HG03521 (cell line): Measurements from ENCODE around the gene TBX19.

Experiments
- ATAC-seq: cut with Tn5 transposase; IDR thresholded peaks from one replicate; pipeline ENCODE4 v1.9.1; 2021; ENCODE audit warnings: mild to moderate bottlenecking, moderate library complexity; ENCODE audit not compliant: unreplicated experiment

TBX19 gene

DNA sequence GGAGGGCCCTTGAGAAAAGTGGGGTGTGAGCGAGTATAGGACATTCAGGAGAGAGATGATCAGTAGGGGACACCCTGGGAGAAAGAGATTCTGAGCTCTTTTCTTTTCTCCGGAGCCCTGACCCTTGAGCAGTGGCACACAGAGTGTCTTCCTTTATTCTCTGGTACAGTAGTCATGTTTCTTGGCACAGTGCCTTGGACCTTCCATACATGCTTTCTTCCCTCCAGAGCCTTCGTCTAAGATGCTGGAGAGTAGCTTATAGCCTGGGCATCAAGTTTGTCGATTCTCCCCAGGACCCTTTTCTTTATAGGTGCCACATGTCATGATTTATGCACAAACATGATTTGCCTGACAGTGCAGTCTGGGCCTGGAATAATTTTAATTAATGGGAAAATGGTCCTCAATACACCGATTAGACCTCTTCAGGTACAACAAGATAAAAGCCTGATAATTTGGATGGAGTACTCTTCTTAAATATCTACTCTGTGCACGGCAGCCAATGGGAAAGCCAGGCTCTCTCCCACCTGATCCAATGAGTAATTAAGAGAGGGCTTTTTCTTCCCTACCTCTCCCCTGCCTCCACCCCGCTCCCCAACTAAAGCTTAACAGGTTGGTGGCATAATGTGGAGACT is at the start of gene TBX19:
TSS of gene TBX19 (plus strand) at position 582 of the 632 bp plus-strand sequence. CDS start 214 bp downstream, outside the sequence.
- ATAC-seq: no peak

DNA sequence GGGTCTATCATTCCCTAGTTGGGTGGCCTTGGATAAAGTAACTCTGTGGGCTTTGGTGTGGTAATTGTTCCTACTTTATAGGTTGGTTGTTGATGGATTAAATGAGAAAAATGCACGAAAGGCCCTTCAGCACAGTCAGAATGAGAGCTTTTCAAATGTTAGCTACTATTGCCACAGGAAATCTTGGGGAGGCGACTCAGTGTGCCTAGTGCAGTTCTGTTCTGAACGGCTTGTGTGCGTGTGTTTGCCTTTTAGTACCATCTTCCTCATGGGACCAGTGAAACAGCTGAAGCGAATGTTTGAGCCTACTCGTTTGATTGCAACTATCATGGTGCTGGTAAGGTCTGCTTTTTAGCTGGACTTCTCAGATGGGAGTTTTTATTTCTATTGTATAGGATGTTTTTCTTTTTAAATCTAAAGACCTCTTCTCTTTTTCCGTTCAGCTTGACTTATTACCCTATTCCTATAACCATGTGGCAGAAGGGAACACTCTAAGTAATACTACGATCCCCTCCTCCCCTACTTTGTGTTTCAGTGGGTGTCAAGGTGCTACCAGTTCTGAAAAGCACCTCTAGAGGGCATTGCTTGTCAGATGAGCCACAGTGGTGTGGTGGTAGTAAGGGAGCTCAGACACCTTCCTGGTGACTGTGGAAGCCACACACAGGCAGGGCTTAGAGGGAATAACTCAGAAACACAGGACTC is 45.7 kb upstream of the TBX19 start:
- peak; percentile 83 for ATAC-seq

DNA sequence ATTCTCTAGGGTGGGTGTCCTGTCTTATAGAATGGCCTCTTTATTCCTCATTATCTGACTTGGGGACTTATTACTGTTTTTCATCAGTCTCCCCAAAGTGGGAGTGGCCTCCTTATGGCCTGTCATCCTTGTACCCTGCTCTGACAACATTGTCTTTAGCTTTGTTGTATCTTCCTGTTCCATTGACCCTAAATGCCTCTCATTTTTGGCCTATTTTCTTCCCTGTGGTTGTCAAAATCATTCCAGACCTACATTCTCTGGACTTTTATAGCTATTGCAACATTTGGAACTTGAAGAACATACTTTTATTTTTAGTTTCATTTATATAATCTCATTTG is 45.2 kb upstream of the TBX19 start:
- ATAC-seq: no peak

DNA sequence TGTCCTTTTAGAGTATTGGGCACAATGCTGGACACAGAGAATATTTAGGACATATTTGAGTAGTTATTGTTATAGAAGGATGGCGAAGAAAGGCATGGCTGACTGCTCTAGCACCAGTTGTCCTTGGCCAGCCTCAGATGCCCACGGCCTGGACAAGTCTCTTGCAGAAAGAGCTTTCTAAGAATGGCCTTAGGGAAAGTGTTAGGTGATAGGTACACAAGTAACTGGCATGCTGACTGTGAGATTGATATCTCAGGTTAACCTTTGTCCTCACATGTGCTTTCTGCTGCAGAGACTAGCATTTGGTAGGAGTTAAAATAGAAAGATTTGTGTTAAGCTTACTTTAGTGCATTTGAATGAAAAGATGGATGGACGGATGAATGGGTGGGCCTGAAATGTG is 44.7 kb upstream of the TBX19 start:
- ATAC-seq: no peak

DNA sequence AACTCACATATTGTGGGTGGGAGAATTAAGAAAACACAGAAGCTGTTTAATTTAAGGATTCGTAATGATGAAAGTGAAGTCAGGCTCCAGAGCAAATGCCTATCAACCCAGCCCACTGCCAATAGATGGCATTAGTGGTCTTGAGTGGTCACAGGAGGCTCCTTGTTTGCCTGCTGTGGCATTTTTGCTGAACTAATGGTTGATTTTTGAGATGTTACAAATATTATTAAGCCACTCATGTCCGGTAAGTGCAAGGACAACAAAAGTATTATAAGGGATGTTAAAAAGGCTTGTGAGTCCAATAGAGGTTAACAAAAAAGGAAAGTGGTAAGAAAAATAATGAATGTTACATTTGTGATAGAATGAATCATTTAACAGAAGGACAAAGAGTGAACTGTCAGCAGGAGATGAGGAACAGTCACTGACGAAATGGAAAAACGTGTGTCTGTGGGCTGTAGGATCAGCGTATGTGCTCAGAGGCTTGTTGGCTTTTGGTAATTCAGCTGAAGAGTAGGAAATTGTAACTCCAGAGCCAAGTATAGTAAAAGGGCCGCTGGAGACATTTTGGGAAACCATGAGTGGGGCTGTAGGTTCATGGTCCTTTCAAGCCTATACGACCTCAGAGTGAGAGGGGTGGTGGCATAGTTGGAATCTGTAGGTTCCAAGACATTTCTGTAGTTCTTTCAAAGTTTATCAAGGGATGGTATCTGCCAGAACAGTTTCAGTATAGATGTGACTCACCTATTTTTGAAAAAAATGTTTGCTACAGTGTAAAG is 43.7 kb upstream of the TBX19 start:
- ATAC-seq: no peak

DNA sequence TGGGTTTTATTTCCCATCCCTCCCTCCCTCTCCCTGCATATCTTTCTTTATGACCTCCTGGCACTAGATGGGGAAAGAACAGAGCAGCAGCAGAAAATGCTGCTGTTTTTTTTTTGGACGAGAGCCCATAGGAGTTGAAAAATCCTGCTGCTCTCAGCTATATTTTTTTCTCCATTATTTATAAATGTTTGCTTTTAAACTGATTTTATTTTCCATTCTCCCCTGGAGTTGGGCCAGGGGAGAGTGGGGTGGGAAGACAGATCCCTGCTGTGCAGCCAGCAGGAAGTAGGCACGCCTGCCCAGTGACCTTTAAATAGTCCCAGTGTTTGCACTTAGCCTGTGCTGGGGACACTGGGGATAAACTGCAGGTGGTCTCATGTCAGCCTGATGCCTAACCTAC is 37.5 kb upstream of the TBX19 start:
- ATAC-seq: no peak

DNA sequence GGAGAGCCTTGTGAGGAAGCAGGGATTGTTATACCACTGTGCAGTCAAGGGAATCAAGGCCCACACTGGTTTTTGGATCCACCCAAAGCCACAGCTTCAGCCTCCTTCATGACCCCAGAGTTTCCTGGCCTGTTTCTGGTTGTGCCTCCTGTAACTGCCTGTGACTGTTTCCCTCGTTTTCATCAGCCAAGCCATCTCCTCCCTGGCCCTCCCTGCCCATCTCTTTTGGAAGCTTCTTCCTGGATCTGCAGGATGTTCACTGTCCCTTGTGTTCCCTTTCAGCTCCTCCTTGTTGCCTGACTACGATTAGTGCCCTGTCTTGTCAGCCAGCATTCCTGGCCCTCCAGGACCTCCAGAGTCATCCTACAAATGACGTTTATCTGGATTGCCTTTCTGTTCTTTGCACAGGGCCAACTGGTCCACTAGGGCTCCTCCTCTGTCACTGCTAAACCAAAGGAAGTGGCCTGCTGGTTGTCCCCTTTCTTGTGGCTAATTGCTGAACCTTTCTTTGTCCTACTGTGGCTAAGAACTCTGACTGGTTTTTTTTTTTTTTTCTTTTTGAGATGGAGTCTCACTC is 37.0 kb upstream of the TBX19 start:
- no peak for ATAC-seq

DNA sequence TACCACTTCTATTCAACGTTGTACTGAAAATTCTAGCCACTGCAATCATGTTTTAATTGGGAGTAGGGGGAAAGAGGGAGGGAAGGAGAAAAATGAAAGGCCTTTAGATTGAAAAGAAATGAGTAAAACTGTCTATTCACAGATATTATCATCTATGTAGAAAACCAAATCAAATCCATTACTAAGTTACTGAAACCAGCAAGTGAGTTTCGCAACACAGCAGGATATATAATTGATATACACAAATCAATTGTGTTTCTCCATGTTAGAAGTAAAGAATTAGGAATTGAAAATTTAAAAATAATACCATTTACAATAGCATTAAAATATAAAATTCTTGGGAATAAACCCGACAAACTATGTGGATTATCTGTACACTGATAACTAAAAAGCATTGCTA is 35.6 kb upstream of the TBX19 start:
- ATAC-seq: no peak

DNA sequence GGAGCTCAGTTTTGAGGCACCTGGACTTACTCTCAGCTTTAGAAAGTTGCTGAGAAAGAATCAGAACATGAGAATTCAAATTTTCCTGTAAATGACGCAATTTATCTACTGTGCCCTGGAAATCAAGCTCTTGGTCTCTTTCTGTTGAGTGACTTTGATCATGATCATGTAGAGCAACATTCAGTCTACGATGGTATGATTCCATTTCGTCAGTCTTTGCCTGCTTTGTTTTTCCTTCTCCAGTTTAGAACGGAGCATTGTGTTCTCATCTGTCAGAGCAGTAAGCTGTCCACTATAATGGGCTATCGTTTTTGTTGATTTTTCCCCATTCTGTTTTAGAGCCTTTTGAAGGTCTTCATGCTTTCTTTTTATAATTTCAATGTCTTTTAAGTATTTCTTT is 34.2 kb upstream of the TBX19 start:
- ATAC-seq: no peak

DNA sequence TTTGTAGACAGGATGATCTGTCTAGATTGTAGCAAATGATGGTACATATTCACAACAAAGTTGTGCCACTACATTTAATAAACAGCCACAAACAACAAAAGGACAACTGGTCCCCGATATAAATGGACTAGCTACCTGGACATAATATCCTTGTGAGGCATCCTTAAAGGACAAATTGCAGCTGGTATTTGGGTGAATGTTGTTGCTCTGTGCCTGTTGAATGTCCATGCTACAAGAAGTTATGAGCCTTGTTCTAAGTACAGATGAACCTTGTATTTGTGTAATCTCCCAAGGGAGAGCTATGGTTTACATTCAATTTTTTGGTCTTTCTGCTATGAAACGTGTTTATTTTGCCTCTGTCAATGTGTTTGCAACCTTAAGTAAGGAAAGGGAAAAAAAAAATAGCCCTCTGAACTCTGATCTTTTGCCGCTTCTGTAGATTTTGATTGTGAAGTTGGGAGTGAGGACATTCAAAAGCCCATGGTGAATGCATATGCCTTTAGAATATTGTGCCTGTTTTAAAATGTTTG is 28.4 kb upstream of the TBX19 start:
- ATAC-seq: no peak

DNA sequence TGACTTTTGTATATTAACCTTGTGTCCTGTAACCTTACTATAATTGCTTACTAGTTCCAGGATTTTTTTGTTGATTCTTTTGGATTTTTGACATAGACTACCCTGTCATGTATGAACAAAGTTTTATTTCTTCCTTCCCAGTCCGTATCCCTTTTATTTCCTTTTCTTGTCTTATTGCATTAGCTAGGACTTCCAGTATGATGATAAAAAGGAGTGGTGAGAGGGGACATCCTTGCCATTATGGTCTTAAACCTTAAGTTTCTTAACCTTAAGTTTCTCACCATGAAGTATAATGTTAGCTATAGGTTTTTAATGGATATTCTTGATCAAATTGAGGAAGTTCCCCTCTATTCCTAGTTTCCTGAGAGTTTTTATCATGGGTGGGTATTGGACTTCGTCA is 24.5 kb upstream of the TBX19 start:
- no peak for ATAC-seq

DNA sequence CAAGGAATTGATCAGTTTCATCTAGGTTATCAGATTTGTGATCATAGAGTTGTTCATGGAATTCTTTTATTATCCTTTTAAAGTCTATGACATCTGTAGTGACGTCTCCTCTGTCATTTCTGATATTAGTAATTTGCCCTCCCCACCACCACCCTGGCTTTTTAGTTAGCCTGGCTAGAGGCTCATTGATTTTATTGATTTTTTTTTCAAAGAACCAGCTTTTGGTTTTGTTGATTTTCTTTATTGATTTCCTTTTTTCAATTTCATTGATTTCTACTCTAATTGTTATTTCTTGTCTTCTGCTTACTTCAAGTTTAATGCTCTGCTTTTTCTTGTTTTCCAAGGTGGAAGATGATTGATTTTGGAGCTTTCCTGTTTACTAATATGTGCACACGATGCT is 23.3 kb upstream of the TBX19 start:
- no peak for ATAC-seq

DNA sequence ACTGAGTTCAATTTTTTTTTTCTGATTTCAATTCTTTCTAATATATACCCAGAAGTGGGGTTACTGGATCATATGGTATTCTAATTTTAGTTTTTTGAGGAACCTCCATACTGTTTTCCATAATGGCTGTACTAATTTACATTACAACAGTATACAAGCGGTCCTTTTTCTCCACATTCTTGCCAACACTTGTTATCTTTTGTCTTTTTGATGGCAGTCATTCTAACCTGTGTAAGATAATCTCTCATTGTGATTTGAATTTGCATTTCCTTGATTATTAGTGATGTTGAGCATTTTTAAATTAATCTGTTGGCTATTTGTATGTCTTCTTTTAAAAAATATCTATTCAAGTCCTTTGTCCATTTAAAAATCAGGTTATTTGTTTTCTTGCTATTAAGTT is 21.1 kb upstream of the TBX19 start:
- no peak for ATAC-seq

DNA sequence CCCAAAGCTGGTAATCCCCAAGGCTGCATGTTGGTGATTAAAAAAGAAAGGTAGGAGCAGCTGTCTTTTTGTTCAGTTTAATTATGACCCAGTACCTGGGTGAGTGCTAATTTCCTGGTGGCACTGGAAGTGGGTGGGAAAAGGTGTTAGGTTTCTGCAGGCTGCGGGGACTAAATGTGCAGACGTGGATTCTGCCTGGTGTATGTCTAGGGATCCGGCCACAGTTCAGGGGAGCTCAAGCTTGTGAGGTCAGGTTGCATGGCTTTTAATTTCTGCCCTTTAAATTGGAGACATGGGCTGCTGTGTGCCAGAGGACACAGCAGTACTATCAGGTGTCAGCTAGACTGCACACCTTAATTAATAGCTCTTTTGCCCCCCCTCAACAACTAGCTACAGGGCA is 20.3 kb upstream of the TBX19 start:
- no peak for ATAC-seq

DNA sequence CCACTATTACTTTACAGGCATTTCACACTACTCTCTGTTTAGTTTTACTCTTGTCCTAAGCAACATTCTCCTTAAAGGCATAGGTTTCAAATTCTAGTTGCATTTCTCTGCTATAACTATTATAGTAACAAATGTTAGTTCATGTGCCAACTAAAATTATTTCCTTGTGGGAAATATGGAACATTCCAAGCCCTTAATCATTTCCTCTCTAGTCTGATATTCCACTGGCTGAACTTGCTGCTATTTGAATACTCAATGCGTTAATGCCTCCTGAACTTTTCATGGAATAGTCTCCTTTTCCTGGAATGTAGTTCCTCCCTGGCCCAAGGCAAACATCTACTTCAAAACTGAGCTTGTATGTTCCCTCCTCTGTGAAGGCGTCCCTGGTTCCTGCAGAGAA is 19.3 kb upstream of the TBX19 start:
- ATAC-seq: no peak

DNA sequence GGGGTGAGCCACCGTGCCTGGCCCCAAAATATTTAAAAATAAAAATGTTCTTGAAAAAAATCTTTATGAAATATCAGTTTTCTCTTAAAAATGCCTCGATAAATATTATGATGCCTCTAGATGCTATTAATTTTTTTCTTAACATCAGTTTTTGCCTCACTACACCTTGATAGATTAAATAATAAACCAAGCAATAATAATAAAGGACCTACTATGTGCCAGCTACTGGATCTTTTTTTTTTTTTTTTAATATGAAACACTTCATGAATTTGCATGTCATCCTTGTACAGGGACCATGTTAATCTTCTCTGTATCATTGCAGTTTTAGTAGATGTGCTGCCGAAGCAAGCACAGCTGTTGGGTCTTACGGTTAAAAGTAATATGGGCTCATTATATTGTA is 17.5 kb upstream of the TBX19 start:
- ATAC-seq: no peak

DNA sequence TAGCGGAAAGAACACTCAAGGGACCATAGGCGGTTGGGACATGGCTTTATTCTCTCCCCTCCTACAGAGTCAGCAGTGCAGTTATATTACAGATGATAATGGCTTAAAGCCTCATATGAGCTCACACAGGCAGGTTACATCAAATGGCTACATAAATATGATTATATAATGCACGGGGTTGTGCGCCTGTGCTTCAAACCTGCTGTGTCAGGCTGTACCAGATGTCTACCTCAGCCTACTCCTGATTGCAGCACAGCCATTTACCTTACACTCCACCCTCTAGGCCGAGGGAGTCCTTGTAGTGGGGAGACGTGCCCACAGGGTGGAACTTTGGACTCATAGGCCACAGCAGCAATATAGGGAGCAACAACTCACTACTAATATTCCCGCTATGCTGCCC is 16.4 kb upstream of the TBX19 start:
- no peak for ATAC-seq

DNA sequence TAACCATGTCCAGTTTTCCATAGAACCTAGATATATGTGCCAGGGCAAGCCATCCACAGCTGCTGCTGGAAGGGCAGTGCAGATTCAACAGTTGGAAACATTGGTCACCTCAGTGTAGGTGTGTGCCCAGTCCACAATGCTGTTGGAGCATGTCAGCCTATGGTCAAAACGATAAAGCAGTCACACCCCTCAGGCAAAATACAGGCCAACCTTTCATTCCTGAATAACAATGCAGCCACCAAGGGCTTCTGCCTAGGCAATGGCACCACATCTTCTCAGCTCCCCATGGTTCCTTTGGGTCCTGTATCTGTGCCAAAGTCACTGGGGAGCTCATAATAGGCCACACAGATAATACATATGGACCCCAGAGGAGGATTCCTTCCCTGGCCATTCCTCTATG is 15.1 kb upstream of the TBX19 start:
- ATAC-seq: no peak

DNA sequence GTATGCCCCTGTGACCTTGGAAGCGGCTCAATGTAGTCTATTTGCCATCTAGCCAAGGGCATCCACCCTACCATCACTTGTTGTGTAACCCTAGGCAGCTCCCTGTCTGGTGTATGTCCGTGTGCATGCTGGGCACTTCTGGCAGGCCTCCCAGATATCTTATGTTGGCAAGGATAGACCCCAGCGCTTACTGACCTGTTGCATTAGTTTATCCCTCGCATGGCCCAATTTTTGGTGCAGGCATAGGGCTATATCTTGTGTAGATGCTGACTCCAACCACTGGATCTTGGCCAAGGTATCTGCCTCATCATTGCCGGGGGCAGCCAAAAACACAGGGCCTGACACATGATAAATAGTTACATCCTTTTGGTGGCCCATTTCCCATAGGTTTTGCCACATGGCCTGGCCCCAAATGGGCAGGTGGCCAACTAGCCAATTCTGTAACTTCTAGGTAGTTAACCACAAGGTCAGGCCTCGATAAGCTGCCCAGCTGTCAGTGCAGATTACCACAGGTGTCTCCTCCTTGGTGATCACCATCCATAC is 14.0 kb upstream of the TBX19 start:
- no peak for ATAC-seq

DNA sequence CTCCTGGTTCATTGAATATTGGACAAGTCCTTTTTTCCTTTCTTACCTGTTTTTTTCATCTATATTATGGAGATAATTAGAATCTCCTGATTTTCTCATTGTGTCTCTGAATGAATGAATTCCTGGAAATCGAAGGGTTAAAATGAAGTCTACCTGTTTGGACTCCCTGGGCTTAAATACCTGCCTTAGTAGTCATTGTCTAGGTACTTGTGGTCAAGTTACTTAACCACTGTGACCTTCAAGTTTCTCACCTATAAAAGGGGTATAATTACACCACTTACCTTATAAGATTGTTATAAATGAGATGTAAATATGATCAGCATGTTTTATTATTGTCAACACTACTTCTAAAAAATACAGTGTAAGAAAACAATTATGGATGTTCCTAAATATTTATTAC is 9.0 kb upstream of the TBX19 start:
- no peak for ATAC-seq

DNA sequence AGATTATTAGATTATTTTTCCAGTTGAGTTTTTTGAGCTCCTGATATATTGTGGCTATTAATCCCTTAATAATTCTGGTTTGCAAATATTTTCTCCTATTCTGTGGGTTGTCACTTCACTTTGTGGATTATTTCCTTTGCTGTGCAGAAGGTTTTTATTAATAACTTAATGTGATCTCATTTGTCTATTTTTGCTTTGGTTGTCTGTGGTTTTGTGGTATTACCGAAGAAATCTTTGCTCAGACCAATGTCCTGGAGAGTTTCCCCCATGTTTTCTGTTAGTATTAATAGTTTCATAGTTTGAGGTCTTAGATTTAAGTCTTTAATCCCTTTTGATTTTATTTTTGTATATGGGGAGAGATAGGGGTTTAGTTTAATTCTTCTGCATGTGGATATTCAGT is 7.1 kb upstream of the TBX19 start:
- ATAC-seq: no peak
